ENCODE data around the gene COL23A1. TPM values are rescaled to one million over a fixed set of nuclear protein-coding genes. Genes with fewer than 3 reads are reported as not detected.
"Not testable (repeated sequence)": the region's sequence is repeated elsewhere in the genome, so short reads cannot be mapped to it uniquely, and the experiment has no call there.

Gene COL23A1
- total RNA-seq, 2 donors from 2014 or later = 0.14 to 0.20 TPM

DNA sequence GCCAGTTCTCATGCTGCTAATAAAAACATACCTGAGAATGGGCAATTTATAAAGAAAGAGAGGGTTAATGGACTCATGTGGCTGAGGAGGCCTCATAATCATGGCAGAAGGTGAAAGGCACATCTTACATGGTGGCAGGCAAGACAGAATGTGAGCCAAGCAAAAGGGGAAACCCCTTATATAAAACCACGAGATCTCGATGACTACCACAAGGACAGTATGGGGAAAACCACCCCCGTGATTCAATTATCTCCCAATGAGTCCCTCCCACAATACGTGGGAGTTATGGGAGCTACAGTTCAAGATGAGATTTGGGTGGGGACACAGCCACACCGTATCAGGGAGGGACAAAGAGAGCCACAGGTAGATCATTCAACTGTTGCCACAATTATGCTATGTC is 272.5 kb downstream of the COL23A1 start:
- Mint-ChIP-seq H3K9me3 (peaks cover 13% of the 10 kb centered on the region in 2 donors), H3K36me3 (peaks cover 10 to 11% of the 10 kb centered on the region in 2 donors)
- DNase-seq (ENCODE audit: low spot score in 2 of 2); H3K27ac Mint-ChIP-seq: not testable (repeated sequence)
- ATAC-seq = peak in 1 of 2 donors; percentile 90

DNA sequence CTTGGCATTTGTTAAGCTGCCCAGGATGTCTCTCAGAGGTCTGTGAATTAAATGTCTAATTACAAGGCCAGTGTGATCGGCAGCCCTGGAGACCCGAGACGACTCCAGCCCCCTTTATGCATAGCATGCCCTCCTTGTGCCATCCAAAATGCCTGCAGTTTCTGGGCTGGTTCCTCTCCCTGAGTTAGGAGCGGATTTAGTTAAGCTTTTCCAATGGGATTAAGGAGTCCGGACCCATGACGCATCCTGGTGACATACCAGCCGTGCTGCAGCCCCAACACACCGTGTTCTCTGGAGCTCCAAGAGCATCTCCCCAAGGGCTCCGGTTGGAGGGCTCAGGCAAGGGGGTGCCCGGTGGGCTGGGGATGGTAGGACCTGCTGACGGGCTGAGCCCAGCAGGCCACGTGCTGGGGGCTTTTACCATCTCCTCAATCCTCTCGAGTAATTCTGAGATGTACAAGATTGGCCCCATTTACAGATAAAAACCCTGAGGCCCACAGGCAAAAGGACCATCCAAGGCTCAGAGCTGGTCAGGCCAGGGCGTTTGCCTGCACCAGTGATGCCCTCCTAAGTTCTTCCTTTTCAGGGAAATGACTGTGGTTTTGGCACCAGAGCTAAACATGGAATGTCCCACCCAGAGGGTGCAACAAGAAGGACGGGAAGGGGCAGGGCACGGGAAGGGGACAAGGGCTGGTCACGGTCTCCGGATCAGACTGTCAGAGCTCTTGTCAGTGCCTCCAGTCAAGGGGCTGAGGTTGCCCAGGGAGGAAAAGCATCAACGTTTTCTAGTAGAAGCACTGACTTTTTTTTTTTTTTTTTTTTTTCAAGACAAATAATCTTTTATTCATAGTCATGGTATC is 275.0 kb downstream of the COL23A1 start:
- ATAC-seq (no peak), DNase-seq (ENCODE audit: low spot score in 2 of 2) (no peak)
- H3K9me3 Mint-ChIP-seq = peaks cover 13% of the 10 kb centered on the region in 2 donors
- H3K27ac Mint-ChIP-seq = no peak overlapping the region
- H3K36me3 Mint-ChIP-seq = peaks cover 10 to 11% of the 10 kb centered on the region in 2 donors

DNA sequence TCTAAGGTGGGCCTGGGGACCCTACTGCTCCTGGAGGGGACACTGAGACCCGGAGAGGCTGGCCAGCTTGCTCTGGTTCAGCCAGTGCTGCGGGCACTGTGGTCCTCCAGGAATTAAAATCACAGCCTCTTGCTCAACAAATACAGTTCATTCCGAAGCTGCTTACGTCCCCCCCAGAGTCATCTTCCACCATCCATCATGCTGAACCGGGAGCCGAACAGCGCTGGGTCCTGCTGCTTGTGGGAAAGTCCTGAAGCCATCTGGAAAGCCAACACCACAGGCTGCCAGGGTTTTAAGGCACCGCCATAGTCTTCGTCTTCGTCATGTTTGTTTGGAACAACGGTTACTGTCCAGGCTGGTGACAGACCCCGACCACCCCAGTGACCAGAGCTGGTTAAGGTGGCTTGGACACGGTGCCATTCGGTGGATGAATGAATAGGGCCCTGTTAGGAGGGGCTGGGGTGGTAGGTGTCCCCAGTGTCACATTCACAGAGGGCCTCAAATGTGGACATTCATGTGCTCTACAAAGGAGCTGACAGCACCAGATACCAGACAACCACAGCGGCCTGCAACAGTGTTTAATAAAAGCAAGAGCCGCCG is 276.0 kb downstream of the COL23A1 start:
- Mint-ChIP-seq H3K36me3 (peaks cover 10 to 11% of the 10 kb centered on the region in 2 donors), H3K27ac (no peak overlapping the region), H3K9me3 (peaks cover 13% of the 10 kb centered on the region in 2 donors)
- ATAC-seq = no peak
- no peak for DNase-seq (ENCODE audit: low spot score in 2 of 2)

DNA sequence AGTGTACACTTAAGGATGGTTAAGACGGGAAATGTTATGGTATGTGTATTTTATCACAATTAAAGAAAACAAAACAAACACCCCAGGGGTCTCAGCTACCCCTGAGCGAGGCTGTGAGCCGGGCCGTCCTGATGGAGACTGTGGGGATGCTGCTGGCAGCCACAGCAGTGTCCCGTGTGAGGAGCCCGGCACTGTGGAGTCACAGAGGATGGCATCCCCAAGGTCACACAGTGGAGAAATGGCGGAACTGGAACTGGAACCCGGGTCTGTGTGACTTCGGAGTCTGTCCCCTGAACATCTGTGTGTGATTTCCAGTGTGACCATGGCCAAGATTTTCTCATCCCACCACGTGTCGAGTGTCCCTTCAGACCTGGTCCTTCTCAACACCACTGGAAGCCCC is 276.9 kb downstream of the COL23A1 start:
- ATAC-seq = no peak
- H3K9me3 Mint-ChIP-seq = peaks cover 13% of the 10 kb centered on the region in 2 donors

DNA sequence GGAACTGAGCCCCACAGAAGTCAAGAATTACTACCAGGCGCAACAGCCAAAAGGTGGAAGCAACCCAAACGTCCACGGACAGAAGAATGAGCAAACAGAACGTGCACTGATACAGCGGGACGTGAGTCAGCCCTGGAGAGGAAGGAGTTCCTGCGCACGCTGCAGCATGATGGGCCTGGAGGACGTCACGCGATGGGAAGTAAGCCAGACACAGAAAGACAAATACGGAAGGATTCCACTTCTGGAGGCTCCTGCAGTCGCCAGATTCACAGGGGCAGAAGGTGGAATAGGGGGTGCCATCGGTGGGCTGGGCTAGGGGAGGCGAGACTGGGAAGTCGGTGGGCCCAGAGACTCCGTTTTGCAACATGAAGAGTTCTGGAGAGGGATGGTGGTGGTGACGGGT is 277.3 kb downstream of the COL23A1 start:
- DNase-seq (ENCODE audit: low spot score in 2 of 2) (no peak), ATAC-seq (no peak)
- H3K27ac Mint-ChIP-seq = no peak overlapping the region
- peaks cover 8 to 9% of the 10 kb centered on the region in 2 donors for H3K36me3 Mint-ChIP-seq
- H3K9me3 Mint-ChIP-seq = peaks cover 9 to 10% of the 10 kb centered on the region in 2 donors

More for the DNA sequence above, 276.9 kb downstream of the COL23A1 start:
- H3K27ac Mint-ChIP-seq = no peak overlapping the region
- peaks cover 10 to 11% of the 10 kb centered on the region in 2 donors for H3K36me3 Mint-ChIP-seq
- DNase-seq (ENCODE audit: low spot score in 2 of 2) = no peak

DNA sequence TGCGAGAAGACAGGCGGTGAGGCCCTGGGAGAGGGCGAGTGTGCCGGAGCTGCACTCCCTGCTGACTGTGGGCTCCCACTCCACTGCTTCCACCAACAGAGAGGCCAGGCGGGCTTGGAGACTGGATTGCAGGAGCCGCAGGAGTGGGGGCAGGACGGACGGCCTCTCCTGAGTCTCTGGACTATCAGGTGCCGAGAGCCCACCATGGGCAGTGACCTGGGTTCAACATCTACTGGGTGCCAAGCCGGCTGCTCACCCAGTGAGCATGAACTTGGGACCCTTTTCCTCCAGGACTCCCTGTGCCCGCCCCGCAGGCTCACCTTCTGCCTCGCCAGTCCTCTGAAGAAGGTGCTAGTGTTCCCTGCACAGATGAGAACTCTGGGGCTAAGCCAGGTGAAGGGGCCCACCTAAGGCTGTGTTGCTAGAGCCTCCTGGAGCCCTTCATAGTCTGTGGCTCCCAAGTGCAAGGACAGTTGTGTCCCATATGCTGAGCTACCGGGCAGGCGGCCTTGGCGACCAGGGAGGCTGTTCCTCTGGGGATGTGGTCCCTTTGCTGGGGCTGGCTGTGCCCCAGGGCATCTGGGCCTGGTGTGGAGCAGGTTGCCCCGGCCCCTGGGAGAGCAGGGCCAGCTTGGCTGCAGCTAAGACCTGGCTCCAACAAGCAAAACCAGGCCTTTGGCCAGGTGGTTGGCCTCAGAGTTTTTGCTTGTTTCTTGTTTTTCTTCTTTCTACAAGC is 279.9 kb downstream of the COL23A1 start:
- H3K36me3 Mint-ChIP-seq = no peaks in the 10 kb centered on the region
- no peaks in the 10 kb centered on the region for H3K9me3 Mint-ChIP-seq
- DNase-seq (ENCODE audit: low spot score in 2 of 2) = no peak
- no peak overlapping the region for H3K27ac Mint-ChIP-seq
- ATAC-seq = no peak

DNA sequence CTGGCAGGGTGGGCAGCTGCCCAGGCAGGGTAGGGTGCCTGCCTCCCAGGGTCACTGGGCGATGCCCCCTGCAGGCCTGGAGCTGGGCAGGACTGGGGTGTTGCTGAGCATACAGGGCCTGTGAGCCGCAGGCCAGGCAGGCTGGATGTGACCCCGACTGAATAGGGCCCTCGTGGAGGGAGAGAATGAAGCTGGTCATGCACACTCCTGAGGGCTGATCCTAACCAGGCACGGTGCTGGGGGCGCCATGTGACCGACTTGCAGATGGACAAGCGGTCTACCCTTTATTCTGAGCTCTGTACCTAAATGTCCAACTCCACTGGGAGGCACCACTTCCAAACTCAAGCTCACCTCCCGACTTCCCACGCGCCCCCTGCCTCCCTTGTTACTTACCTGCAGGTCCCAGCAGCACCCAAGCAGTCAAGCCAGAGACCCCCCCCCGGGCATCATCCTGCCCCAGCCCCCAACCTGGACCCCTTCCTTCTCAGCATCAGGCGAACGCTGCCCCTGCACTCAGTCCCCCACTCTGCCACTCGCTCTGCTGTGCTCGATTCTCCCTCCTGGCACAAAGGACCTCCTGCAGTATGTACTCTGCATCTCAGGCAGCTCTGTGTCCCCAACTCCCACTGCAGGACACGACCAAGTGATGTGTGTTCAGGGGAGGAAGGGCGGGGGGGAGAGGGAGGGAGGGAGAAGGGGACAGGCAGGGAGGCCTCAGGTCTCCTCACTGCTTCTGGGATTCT is 280.8 kb downstream of the COL23A1 start:
- H3K9me3 Mint-ChIP-seq = no peaks in the 10 kb centered on the region
- no peak for ATAC-seq

DNA sequence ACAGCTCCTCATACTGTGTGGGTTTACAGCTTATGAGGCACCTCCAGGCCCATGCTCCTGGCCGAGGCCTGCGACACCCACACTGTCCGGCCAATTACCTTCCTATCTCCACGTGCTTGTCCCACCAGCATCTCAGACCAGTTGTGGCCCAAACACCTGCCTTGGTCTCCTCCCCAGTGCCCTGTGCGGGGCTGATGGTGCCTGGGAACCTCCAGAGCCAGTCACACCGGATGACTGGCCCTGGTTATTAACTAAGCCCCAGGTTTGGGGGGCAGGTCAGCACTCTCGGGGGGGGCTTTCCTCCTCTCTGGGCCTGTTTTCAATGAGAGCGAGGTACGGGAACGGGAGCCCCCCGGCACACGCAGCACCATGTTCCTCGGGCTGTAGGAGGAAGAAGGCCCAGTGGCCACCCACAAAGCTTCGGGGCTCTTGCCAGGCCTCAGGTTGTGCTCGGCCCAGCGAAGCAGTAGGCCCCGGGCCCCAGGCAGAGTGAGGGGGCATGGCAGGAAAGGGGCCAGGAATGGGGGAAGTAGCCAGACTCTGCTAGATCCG is 281.6 kb downstream of the COL23A1 start:
- H3K27ac Mint-ChIP-seq = no peak overlapping the region
- no peaks in the 10 kb centered on the region for H3K36me3 Mint-ChIP-seq
- no peaks in the 10 kb centered on the region for H3K9me3 Mint-ChIP-seq
- DNase-seq (ENCODE audit: low spot score in 2 of 2) = no peak
- ATAC-seq = no peak

More for the DNA sequence above, 280.8 kb downstream of the COL23A1 start:
- Mint-ChIP-seq H3K27ac (no peak overlapping the region), H3K36me3 (no peaks in the 10 kb centered on the region)
- no peak for DNase-seq (ENCODE audit: low spot score in 2 of 2)

DNA sequence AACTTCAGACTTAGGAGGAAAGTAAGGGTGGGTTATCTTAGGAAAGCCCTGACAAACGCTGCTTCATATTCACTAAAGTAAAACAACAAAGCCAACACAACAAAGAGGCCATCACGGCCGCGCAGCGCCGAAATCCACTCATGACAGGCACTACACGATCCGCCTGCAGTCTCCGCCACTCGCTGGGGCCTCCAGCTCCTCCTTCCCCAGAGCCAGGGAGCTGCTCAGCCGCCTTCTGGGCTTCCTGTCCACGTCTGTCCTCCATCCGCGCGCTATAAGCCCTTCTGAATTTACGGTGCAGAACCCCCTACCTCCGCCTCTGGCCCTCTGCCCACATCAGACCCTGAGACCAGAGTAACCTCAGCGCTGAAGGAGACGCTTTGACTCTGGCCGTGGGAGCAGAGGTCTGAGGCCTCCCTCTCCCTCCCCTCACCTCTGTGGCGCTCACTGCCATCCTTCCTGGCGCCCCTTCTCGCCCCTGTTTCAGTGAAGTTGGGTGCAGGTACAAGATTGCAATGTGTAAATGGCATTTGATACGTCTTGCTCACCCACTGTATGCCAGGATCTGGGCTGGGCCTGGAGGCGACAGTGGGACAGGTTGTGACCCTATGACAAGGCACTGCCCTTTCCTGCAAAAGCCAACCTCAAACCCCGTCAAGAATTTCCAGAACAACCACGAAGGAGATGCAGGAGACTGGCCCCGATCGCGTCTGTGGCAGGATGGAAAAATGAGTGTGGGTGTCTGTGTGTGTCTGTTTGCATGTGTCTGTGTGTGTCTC is 282.7 kb downstream of the COL23A1 start:
- ATAC-seq = no peak
- no peak for DNase-seq (ENCODE audit: low spot score in 2 of 2)
- H3K27ac Mint-ChIP-seq = no peak overlapping the region
- no peaks in the 10 kb centered on the region for H3K9me3 Mint-ChIP-seq
- no peaks in the 10 kb centered on the region for H3K36me3 Mint-ChIP-seq

DNA sequence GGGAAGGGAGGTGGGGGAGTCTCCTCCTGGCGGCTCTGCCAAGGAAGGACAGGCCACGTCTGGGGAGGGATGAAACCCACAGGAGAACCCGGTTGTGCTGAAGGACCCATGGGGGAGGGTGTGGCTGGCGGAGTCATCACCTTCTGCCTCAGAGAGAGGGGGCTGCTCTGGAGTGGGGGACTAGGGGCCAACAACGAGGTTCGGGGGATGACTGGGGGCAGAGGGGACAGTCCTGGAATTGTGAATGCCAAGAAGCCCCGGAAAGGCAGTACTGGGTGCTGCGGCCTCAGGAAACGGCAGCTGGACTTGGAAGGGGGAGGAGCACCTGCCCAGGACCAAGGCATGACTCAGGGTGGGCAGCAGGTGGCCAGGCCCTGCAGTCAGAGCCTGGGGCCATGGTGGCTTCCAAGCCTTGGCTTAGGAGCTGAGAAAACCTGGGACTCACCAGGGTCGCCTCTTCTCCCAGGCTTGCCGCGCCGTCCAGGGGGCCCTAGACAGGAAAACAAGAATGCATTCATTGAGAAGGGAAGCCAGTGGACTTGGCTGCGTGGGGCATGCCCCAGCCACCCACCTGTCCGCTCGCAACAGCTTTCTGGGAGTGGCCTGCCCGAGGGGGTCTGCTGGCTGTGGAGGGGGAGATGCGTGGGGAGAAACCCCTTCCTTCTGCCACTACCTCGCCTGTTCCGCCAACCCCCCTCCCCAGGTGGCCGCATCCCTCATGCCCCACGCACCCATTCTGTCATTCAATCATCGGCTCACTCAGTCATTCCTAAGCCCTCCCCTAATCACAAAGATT is 283.6 kb downstream of the COL23A1 start:
- ATAC-seq (no peak), DNase-seq (ENCODE audit: low spot score in 2 of 2) (no peak)
- H3K27ac Mint-ChIP-seq = peak overlapping the region in 1 of 2 donors; percentile 36
- no peaks in the 10 kb centered on the region for H3K9me3 Mint-ChIP-seq
- H3K36me3 Mint-ChIP-seq = no peaks in the 10 kb centered on the region

DNA sequence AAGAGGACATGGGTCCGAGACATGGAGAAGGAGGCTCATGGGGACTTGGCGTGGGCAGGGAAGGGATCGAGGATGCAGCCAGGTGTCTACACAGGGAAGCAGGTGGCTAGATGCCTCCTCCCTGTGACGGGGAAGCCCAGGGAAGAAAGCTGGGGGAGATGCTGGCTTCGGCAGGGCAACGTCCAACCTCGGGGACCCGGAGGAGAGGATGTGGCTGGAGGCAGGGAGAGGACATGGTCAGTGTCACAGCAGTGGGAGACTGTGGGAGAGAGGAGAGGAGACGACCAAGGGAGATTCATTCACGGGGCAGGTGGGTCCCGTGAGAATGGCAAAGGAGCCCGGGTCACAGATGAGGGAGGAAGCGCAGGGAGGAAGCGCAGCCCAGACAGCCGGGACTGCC is 284.4 kb downstream of the COL23A1 start:
- H3K27ac Mint-ChIP-seq = no peak overlapping the region

DNA sequence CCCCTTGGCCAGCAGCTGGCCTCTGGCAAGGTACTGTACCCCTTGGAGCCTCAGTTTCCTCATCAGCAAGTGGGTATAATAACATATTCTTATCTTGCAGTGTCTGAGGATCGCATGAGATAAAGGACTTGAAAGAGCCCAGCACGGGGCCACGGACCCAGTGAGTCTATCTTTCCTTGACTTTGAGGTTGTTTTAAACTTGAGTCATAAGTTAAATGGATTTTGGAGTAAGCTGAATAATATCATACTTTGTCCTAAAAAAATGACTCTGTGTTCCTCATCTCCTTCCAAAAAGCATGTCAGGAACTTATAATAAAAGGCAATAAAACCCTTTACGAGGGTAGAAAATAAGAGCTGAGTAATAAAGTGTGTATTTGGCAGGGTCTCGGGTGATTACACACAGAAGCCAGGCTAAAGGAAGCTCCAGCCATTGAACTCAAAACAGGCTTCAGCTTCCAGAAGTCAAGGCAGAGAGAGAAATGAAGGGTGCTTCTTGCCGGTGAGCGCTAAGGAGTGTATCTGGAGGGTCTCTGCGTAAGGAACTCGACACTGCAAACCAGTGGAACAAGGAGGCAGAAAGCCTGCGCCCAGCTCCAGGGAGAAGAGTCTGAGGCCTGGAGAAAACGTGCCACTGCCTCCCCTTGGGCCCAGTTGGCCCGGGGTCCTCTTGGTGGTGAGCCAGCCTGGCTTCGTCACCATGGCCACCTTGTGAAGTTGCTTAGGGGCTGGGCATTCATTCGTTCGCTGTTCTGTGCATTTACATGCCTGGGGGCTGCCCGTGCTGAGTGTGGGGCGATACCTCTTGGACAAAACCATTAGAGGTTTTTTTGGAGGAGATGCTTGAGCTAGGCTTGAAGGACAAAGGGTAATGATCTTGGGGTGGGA is 285.2 kb downstream of the COL23A1 start:
- DNase-seq (ENCODE audit: low spot score in 2 of 2) = no peak
- Mint-ChIP-seq H3K9me3 (no peaks in the 10 kb centered on the region), H3K36me3 (no peaks in the 10 kb centered on the region), H3K27ac (no peak overlapping the region)
- no peak for ATAC-seq

More for the DNA sequence above, 284.4 kb downstream of the COL23A1 start:
- Mint-ChIP-seq H3K9me3 (no peaks in the 10 kb centered on the region), H3K36me3 (no peaks in the 10 kb centered on the region)
- no peak for ATAC-seq
- DNase-seq (ENCODE audit: low spot score in 2 of 2) = no peak

DNA sequence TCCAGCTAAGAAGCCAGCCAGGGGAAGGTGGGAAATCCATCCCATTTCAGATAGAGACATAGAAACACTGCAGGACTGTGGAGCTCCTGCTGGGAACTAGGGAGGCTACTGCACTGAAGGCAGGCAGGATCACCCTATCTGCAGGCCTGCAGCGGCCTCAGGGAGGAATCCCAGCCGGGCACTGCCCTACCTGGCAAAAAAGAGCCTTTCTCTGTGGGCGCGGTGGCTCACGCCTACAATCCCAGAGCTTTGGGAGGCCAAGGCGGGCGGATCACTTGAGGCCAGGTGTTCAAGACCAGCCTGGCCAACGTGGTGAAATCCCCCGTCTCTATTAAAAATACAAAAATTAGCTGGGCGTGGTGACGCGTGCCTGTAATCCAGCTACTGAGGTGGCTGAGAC is 286.2 kb downstream of the COL23A1 start:
- DNase-seq (ENCODE audit: low spot score in 2 of 2) (no peak), ATAC-seq (no peak)
- no peaks in the 10 kb centered on the region for H3K9me3 Mint-ChIP-seq
- H3K36me3 Mint-ChIP-seq = no peaks in the 10 kb centered on the region
- H3K27ac Mint-ChIP-seq = no peak overlapping the region

DNA sequence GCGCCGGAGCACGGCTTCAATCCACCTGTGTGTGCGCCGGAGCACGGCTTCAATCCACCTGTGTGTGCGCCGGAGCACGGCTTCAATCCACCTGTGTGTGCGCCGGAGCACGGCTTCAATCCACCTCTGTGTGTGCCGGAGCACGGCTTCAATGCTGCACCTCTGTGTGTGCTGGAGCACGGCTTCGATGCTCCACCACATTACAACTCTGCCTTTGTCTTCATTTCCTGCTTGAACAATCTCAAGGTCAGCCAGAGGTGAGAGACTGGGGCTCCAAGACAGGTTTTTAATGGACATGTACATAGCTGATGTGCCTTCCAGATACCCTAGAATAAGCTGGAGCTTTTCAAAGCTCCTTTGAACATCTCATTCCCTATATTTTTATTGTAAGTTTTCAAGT is 287.9 kb downstream of the COL23A1 start:
- H3K9me3 Mint-ChIP-seq; H3K36me3 Mint-ChIP-seq; DNase-seq (ENCODE audit: low spot score in 2 of 2); ATAC-seq; H3K27ac Mint-ChIP-seq: not testable (repeated sequence)

Measured in activated naive CD4-positive, alpha-beta T cell treated with anti-CD3 and anti-CD28 coated beads, Interleukin-2, amount 50 U/mL, for 72 hours (primary cell).